ENCODE data around the gene TRIM65.
"Not testable (repeated sequence)": the region's sequence is repeated elsewhere in the genome, so short reads cannot be mapped to it uniquely, and the experiment has no call there.

Gene TRIM65

GRCh38 chr17:75895370-75896155 is 1.2 kb downstream of the TRIM65 start:
- no peak for DNase-seq (ENCODE audit: low spot score)

GRCh38 chr17:75894049-75894733 is 2.6 kb downstream of the TRIM65 start:
- no peak for DNase-seq (ENCODE audit: low spot score)

DNA sequence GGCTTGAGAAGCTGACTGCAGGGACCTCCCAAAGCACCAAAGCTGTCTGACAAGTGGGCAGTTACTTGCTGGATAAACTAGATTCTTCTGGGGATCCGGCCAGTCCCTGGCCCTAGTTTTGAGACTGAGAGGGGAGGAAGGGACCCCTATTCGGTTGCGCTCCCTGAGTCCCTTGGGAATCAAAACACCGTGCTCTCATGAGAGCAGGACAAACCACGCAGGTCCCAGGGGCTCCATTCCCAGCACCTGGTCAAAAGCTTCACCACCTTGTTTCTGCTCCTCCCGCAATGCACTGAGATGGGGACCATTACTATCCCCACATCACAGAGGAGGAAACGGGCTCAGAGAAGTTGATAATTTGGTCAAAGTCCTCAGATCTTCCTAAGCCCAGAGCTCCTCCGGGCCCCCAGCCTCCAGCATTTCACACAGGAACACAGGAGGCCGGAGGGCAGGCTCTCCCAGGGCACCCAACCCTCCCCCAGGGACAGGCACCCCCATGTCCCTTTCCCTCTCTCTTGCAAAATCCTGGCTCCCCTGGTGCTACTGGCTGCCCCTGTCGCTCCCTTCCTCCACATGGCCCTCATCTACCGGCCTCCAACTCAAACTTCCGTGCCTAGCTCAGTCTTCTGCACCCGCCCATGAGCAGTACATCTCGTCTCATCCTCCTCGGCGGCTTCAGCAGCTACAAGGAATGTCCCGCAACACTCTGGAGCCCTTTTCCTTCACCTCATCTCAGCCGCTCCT is 3.3 kb downstream of the TRIM65 start:
- no peak for DNase-seq (ENCODE audit: low spot score)

DNA sequence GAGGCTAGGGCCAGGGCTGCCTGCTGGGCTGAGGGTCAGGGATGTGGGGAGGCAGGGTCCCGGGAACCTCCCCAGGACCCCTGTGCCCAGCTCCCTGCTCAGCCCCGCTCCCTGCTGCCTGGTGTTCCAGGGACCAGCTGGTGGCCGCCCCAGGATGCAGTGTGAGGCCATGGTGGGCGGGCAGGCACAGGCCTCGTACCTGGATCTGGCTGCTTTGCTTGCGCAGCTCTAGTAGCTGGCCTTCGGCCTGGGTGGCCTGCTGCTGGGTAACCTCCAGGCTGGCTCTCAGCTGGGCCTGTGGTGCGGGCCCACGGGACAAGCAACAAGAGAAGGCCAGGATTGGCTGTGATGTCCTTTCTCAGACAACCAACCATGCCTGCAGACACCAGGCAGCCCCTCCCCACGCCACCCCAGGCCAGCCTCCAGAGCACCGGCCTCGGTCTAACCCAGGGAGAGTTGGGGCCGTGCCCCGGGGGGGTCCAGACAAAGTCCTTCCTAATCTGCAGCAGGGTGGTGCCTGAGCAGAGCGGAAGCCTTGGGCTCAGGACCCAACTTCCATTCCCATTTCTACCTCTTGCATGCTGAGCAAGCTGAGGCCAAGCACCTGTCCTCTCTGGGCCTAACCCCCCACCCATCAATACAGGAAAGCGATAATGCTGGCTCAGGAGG is 4.1 kb downstream of the TRIM65 start:
- no peak for DNase-seq (ENCODE audit: low spot score)

DNA sequence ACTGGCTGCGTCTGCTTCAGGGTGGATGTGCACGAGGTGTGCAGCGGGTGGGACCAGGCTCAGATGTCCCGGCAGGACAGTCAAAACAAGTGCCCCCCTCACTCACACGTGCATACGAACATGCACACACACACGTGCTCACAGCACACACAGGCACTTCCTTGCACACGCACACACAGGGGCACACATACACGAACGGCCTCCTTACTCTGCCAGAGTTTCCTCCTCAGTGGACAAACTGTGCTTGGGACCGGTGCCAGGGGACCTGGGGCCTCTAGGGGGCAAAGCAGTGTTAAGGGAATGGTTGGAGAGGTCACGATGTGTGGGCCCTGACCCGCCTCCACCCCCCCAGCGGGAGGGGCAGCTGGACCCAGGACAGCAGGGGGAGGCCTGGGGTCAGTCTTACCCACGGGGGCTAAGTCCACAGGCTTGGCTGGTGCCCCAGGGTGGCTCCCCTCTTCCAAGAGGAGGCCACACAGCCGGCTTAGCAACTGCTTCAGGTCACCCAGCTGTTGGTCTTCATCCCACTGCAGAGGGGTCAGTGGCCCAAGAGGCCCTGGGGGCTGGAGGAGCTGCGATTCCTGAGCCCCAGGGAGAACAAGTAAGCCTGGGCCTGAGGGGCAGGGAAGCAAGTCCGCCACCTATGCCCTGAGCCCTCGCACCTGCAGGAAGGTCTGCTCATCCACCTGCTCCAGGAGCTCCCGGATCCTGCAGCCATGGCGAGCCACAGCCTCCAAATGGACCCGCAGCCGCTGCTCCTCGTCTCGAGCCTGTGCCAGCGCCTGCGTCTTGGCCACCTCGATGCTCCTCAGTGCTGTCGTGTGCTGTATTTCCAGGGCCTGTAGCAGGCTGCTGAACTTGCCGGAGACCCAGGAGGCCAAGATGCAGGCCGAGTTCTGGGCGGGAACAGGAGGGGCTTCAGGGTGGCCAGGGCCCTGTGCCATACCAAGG is 4.9 kb downstream of the TRIM65 start:
- DNase-seq (ENCODE audit: low spot score): no peak

DNA sequence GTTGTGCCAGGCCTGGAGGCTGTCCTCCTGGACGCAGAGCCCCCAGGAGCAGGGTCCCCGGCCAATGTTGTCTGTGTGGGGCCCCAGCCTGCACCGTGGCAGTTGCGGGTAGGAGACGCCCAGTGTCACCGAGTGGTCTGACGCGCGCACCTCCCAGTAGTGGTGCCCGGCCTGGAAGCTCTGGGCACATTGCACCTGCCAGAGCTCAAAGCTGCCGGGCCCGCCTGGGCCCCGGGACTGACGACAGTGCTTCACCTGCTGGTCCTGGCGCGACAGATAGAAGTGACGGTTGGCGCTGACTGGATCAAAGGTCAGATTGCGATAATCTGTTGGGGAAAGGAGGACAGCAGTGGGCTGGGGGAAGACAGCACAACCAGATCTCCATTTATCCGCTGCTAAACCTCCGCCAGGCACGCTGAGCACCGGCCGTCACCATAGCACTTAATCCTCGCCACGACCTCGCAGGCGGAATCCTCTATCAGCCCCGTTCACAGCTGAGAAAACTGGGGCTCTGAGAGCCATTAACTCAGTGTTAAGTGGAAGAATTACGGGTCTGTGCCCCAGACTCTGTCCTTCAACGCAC is 5.6 kb downstream of the TRIM65 start:
- DNase-seq (ENCODE audit: low spot score): no peak

DNA sequence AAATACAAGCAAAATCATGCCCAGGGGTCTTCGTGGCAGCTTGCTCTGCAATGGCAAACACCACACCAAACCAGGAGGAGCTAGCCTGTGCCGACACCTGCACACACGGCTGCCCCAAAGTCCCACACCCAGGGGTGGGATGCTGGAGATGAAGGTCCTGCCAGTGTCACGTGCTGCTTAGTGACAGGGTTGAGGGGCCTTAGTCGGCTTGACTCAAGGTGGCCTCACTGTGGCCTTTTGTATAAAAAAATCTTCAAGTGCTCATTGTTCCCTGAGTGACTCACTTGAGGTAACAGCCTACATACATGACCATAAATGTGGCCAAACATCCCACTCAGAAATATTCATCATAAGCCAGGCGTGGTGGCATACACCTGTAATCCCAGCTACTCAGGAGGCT is 7.3 kb downstream of the TRIM65 start:
- DNase-seq (ENCODE audit: low spot score): no peak

GRCh38 chr17:75888484-75888883 is 8.3 kb downstream of the TRIM65 start:
- no peak for DNase-seq (ENCODE audit: low spot score)

- DNase-seq (ENCODE audit: low spot score): not testable (repeated sequence)
Measured at GRCh38 chr17:75885860-75886259, 10.9 kb downstream of the TRIM65 start.

DNA sequence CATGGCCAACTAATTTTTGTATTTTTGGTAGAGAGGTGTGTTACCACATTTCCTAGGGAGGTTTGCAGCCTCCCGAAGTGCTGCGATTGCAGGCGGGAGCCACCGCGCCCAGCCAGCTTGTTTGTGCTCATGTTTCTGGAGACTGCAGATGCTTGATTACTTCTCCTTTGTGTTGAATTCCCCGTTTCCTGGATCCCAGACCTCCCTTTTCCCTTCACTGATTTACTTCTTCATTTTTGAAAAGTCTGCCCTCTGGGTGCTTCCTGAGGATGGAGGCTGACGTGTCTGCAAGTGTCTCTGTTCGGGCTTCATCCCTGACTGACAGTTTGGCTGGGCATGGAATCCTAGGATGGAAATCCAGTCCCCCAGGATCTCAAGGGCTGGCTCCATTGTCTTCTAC is 11.3 kb downstream of the TRIM65 start:
- no peak for DNase-seq (ENCODE audit: low spot score)

GRCh38 chr17:75881678-75882454 is 14.9 kb downstream of the TRIM65 start:
- DNase-seq (ENCODE audit: low spot score): no peak

GRCh38 chr17:75880266-75880665 is 16.5 kb downstream of the TRIM65 start:
- no peak for DNase-seq (ENCODE audit: low spot score)

DNA sequence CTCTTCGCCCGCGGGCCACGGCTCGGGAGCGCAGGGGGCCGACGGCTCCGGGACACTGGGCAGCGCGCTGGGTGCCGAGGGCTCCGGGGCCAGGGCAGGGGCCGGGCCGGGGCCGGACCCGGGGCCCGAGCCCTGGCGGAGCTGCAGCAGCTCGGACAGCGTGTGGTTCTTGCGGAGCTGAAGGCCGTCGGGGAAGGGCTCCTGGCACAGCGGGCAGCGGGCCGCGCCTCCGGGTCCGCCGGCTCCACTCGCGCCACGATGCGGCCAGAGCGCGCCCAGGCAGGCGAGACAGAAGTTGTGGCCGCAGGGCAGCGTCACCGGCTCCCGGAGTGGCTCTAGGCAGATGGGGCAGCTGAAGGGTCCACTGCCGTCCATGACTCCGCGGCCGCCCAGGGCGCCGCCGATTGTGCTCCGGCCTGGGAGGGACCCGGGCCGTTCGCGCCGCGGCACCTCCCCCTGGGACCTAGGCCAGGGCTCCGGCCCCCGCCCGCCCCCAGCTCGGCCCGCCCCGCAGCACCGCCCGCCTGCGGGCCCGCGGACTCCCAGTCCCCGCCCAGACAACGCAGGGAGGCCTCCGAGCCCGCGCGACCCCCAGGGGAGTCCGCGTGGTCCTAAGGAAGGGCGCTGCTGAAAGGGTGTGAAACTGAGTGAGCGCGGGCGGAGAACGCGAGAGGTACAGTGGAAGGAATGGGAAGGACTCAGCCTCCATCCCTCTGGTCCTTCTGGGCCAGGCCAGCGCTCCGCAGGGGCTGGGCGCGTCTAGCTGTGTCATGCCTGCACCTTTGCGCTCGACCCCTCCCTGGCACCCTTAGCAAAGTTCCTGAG is 18.4 kb downstream of the TRIM65 start, which contains the start of gene TRIM47:
TRIM47 (minus strand) TSS at position 408 of the 825 bp plus-strand sequence; CDS start at position 375, 33 bp downstream.
- peak; percentile 75 for DNase-seq (ENCODE audit: low spot score)

DNA sequence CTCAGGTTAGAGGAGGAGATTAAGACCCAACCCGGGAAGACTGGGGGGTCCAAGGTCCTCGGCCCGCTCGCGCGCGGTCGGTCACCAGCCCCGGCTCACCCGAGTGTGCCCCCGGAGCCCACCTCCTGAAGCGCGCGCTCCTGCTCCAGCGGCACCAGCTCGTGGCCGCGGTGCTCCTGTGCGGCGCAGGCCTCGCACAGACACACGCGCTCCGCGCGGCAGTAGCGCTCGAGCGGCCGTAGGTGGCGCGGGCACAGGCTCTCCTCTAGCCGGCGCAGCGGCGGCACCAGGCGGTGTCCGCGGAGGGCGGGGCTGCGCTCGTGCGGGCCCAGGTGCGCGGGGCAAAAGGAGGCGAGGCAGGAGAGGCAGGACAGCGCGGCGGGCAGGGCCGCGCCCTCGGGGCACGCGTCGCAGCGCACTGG is 19.0 kb downstream of the TRIM65 start:
- no peak for DNase-seq (ENCODE audit: low spot score)

DNA sequence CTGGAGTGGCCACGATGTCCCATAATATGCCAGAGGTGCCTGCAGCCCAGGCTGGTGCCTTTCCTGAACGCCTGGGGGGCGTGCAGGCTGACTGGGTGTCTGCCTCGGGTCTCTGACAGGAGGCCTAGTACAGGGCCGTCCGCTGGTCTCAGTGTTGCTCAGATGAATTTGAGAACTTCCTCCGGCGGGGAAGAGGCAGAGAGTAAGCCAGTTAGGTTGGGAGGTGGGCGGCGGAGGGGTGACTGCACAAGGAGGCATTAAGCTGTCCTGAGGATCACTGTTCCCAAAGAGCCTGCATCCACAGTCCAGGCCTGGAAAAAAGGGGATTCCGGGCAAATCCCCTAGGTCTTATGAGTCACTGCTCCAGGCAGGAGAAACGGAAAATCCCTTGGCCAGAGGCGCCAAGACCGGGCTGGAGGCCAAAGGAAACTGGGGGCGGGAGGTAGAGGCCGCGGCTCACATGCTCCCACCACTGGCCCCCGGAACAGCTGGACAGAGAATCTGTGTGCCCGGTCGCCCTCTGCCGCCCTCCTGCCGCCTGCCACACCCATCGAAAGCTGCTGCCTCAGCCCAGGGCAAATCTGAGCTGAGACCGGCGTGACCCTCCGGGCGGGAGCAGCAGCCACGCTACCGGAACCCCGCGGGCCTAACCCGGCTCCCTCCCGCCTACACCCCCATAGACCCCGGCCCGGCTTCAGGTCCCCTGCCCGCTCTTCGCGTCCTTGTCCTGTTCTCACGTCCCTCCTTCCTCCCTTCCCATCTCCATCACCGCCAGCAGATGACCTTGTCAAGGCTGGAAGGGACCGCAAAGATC is 19.6 kb downstream of the TRIM65 start:
- DNase-seq (ENCODE audit: low spot score): peak; percentile 76

DNA sequence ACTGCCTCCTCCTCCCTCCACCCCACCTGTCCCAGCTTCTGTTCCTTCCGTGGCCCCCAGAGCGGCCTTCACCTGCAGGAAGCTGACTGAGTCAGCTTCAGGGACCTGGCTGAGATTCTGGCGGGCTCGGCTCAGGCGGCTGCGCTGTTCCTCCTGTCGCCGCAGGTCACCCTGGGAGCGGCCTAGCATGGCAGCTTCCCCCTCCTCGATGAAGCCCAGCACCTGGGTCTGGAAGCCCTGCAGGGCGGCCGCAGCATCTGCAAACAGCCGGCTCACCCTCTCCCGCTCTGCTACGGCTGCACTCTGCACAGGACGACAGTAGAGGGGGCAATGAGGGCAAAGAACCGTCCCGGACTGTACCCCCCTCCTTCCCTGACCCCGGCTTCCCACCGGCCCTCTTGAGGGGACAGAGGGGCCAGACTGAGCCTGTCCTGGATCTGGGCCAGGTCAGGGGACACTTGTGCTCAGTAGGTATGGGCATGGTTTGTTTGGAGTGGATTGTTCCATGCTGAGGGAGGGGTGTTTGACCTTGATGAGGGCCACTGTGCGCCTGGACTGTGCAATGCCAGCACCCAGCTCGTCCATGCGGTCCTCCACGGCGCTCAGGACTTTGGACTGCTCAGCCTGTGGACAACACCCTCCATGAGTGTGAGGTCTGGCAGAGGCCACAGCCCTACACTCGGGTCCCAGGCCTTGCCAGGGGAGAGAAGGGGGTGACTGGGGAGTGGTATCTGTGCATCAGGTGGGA is 20.4 kb downstream of the TRIM65 start:
- no peak for DNase-seq (ENCODE audit: low spot score)

- DNase-seq (ENCODE audit: low spot score): no peak
Measured at GRCh38 chr17:75875940-75876189, 20.9 kb downstream of the TRIM65 start.

All from putamen (tissue), 1 donor.